Peyer's patch (tissue), 4 donors: ENCODE data around the gene SLC41A3. TPM values are rescaled to one million over a fixed set of nuclear protein-coding genes. Genes with fewer than 3 reads are reported as not detected.
A peak's percentile ranks its signal among the peaks of the same experiment; 100 is the strongest.
"Not testable (repeated sequence)": the region's sequence is repeated elsewhere in the genome, so short reads cannot be mapped to it uniquely, and the experiment has no call there.

Experiments
- DNase-seq, 3 donors: peaks; one replicate each; pipeline ENCODE4 v3.0.0-alpha.2; 2017 to 2019
- H3K27ac ChIP-seq, 4 donors: fragments of 200-600 bp; sonication (generic); one replicate each; pipeline ENCODE4 v1.5.1; 2016 to 2019
- H3K27me3 ChIP-seq, 2 donors: fragments of 200-600 bp; sonication (generic); one replicate each; pipeline ENCODE4 v1.5.1; 2019
- H3K36me3 ChIP-seq, 3 donors: fragments of 200-600 bp; sonication (generic); one replicate each; pipeline ENCODE4 v1.5.1; 2016 to 2019
- H3K4me1 ChIP-seq, 4 donors: fragments of 200-600 bp; sonication (generic); one replicate each; pipeline ENCODE4 v1.5.1; 2016 to 2019
- H3K4me3 ChIP-seq, 4 donors: fragments of 200-600 bp; sonication (generic); 1 replicate in 3 of 4; 2 replicates in 1 of 4; pipeline ENCODE4 v1.5.1; 2016 to 2019; ENCODE audit warnings: mild to moderate bottlenecking in 1 of 4
- H3K9me3 ChIP-seq, 4 donors: fragments of 200-600 bp; sonication (generic); one replicate each; pipeline ENCODE4 v1.5.1; 2016 to 2019; ENCODE audit warnings: mild to moderate bottlenecking in 1 of 4
- POLR2A ChIP-seq, 2 donors: fragments of 450-650 bp; IDR thresholded peaks; one replicate each; pipeline ENCODE4 v1.5.1; 2017; ENCODE audit warnings: antibody characterized with exemption in 2 of 2, mild to moderate bottlenecking in 2 of 2, moderate library complexity in 2 of 2
- total RNA-seq, 4 donors: library from RNA; depleted of rRNA; stranded (reverse); fragments of >200 nt; gene quantifications; one replicate each; pipeline ENCODE4 v1.1.0, GENCODE V29; 2016
- TF ChIP-seq, protein P1 (sequence below), 6 experiments: fragments of 450-650 bp in 4 of 6; fragments of 200-600 bp in 2 of 6; sonication (generic) in 1 of 6; IDR thresholded peaks; one replicate each; pipeline ENCODE4 v1.5.1; 2017 to 2019; ENCODE audit warnings: antibody characterized with exemption in 6 of 6, mild to moderate bottlenecking in 3 of 6, moderate library complexity in 1 of 6

Gene SLC41A3
- total RNA-seq, 4 donors from 2014 or later, result 45.4 to 79.9 (median 58.5) TPM

- H3K4me3 ChIP-seq, result peak overlapping the region in 1 of 4 donors; percentile 35
Observed at GRCh38 chr3:125971997-125972944, 111.7 kb downstream of the SLC41A3 start.

GRCh38 chr3:125968701-125969592 is 115.0 kb downstream of the SLC41A3 start, which contains the start of gene ROPN1B:
Gene ROPN1B (plus strand): TSS chr3:125969178. CDS start chr3:125972055, 2,877 bp downstream.
- H3K9me3 ChIP-seq, H3K27me3 ChIP-seq, H3K36me3 ChIP-seq, DNase-seq, H3K4me1 ChIP-seq, H3K4me3 ChIP-seq, H3K27ac ChIP-seq: not testable (repeated sequence)

More at GRCh38 chr3:125971997-125972944, 111.7 kb downstream of the SLC41A3 start:
- TF ChIP-seq, protein P1, sequence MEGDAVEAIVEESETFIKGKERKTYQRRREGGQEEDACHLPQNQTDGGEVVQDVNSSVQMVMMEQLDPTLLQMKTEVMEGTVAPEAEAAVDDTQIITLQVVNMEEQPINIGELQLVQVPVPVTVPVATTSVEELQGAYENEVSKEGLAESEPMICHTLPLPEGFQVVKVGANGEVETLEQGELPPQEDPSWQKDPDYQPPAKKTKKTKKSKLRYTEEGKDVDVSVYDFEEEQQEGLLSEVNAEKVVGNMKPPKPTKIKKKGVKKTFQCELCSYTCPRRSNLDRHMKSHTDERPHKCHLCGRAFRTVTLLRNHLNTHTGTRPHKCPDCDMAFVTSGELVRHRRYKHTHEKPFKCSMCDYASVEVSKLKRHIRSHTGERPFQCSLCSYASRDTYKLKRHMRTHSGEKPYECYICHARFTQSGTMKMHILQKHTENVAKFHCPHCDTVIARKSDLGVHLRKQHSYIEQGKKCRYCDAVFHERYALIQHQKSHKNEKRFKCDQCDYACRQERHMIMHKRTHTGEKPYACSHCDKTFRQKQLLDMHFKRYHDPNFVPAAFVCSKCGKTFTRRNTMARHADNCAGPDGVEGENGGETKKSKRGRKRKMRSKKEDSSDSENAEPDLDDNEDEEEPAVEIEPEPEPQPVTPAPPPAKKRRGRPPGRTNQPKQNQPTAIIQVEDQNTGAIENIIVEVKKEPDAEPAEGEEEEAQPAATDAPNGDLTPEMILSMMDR (IDR thresholded peaks at IDR 0.05), result peak; percentile 37 to 74 (median 62)
- H3K27ac ChIP-seq, H3K9me3 ChIP-seq, H3K27me3 ChIP-seq, H3K36me3 ChIP-seq, H3K4me1 ChIP-seq: not testable (repeated sequence)
- DNase-seq, result peak in 1 of 3 donors; percentile 71

DNA sequence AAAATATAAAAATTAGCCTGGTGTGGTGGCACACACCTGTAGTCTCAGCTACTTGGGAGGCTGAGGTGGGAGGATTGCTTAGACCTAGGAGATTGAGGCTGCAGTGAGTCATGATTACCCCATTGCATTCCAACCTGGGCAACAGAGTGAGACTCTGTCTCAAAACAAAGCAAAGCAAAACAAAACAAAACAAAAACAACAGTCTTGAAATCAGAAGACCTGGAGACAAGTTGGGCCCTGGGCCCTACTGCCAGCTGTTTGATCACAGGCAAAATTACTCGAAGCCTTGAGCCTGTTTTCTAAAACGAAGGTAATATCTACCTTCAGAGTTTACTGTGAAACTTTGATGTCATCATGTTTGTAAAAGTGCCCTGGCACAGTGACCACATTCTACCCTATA is 115.8 kb downstream of the SLC41A3 start:
- H3K27me3 ChIP-seq, H3K4me3 ChIP-seq, H3K36me3 ChIP-seq, H3K27ac ChIP-seq, H3K4me1 ChIP-seq, DNase-seq, H3K9me3 ChIP-seq: not testable (repeated sequence)

DNA sequence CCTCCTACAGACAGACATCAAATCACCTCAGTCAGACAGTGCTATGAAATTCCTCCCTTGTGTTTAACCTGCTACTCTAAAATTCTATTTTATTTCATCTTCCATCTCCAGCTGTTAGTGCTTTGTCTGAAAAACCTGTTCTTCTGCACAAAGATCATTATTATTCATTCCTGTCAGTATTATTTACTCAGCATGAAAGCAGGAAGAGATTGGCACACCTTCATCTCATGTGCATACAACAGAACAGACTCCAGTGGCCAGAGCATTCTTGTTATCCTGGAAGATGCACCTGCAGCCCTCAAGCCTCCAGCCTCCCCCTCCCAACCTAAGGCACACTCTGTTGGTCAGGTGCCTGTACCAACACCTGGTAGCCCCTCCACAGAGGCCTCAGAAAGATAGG is 116.8 kb downstream of the SLC41A3 start:
- Histone ChIP-seq H3K27me3 (no peaks in the 10 kb centered on the region), H3K4me1 (peaks cover 0 to 2% (median 0%) of the 10 kb centered on the region in 4 donors), H3K9me3 (no peaks in the 10 kb centered on the region), H3K36me3 (no peaks in the 10 kb centered on the region), H3K27ac (no peak overlapping the region), H3K4me3 (no peak overlapping the region)
- no peak for TF ChIP-seq POLR2A (IDR thresholded peaks at IDR 0.05)
- TF ChIP-seq, protein P1 (IDR thresholded peaks at IDR 0.05), result no peak
- DNase-seq, result no peak

- Histone ChIP-seq H3K9me3 (no peaks in the 10 kb centered on the region), H3K4me3 (no peak overlapping the region), H3K27me3 (no peaks in the 10 kb centered on the region), H3K27ac (no peak overlapping the region), H3K36me3 (no peaks in the 10 kb centered on the region), H3K4me1 (no peaks in the 10 kb centered on the region)
- no peak for TF ChIP-seq POLR2A (IDR thresholded peaks at IDR 0.05)
- TF ChIP-seq, protein P1 (IDR thresholded peaks at IDR 0.05), result no peak
- DNase-seq, result no peak
Observed at GRCh38 chr3:125965505-125965904, 118.4 kb downstream of the SLC41A3 start.

DNA sequence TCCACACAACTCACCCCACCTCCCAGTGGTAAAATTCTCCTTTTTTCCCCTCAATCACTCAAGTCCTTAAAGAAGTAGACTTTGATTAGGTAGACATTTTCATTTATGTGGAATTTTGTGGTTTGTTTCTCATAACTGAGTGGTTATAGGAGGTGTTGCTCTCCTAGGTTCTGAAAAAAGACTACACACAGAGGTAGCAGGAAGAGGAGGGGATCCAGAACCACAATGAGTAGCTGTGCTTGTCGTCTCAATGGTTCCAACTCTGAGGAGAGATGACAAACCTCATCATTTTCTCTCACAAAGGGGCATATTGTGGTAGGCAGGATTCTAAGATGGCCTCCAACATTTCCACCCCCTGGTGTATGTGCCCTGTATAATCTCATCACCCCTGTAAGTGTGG is 120.1 kb downstream of the SLC41A3 start:
- H3K27me3 ChIP-seq, DNase-seq, H3K9me3 ChIP-seq: not testable (repeated sequence)

GRCh38 chr3:125961289-125961589 is 122.7 kb downstream of the SLC41A3 start:
- H3K4me1 ChIP-seq, result no peaks in the 10 kb centered on the region
- no peak overlapping the region for H3K27ac ChIP-seq
- no peak for DNase-seq
- H3K9me3 ChIP-seq, result no peaks in the 10 kb centered on the region
- no peak for TF ChIP-seq POLR2A (IDR thresholded peaks at IDR 0.05)
- TF ChIP-seq, protein P1 (IDR thresholded peaks at IDR 0.05), result no peak
- no peaks in the 10 kb centered on the region for H3K36me3 ChIP-seq
- H3K4me3 ChIP-seq, result no peak overlapping the region
- H3K27me3 ChIP-seq, result no peaks in the 10 kb centered on the region

More for the DNA sequence above, 120.1 kb downstream of the SLC41A3 start:
- not testable (repeated sequence) for H3K4me1 ChIP-seq, H3K36me3 ChIP-seq, H3K4me3 ChIP-seq, H3K27ac ChIP-seq
